GM21619 (cell line): Measurements from ENCODE around the gene TUBGCP3.

Experiments used
- ATAC-seq: cut with Tn5 transposase; IDR thresholded peaks from one replicate; pipeline ENCODE4 v1.9.1; 2021; ENCODE audit not compliant: unreplicated experiment

The TUBGCP3 gene

GRCh38 chr13:112455476-112456059, 132.4 kb downstream of the TUBGCP3 start:
- ATAC-seq, result no peak

DNA sequence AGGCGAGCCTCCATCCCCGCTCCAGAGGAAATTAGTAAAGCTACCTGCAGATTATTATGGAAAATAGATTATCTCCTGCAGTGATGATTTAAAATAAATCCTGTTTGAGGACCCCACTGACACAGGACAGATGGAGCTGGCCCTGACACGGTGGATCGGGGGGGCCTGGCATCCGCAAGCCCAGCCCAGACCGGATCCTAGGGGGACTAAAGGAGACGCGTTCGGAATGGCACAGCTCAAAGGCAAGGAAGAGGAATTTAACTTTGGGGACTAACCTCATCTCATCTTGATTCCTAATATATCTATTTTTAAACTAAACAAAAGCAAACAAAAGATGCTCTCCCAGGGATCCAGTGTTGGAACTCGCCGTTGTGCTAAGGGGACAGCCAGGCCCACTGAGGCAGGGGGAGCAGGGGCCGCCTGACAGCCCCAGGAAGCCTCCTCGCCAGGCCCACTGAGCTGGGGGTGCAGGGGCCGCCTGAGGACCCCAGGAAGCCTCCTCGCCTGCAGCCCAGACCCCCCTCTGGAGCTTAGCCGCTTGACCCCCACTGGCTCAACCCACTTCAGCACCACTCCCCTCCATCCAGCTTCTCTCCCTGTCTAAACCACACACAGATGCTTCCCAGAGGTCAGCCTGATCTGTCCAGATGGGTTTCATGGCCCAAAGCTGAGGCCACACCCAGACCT, 133.2 kb downstream of the TUBGCP3 start:
- no peak for ATAC-seq

GRCh38 chr13:112453874-112454647, 133.9 kb downstream of the TUBGCP3 start:
- no peak for ATAC-seq

GRCh38 chr13:112453207-112453829, 134.6 kb downstream of the TUBGCP3 start:
- ATAC-seq, result no peak

DNA sequence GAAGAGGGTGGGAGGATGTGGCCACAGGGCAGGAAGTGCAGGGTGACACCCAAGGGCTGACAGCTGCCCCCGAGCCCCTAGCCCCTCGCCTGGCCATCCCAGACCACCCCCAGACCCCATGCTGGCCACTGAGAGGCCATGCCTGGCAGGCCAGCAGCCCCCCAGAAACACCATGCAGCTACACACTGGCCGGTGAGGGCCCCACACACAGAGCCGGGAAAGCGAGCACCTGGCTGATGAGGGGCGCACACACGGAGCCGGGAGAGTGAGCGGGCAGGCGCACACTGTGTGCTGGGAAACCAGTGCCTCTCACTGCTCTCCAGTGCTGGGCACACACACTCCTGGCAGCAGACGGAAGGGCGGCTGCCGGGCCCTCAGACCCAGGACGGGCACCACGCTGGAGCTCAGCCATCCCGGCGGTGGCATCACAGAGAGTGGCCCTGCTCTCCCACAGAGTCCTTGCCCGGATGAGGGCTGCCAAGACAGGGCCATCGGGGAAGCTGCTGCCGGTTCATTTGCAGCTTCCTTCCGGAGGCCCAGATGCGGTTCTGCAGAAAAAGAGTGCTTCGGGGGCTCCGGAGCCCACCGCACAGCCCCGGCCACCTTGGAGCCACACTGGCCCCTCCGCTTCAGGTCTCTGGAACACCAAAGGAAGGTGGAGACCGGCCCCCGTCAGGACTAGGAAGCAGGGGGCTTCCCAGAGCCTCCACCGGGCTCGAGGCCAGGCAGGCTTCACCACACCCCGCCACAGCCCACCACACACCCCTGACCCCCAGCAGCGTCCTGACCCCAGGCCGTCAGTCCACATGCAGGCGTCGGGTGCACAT, 135.4 kb downstream of the TUBGCP3 start:
- no peak for ATAC-seq

DNA sequence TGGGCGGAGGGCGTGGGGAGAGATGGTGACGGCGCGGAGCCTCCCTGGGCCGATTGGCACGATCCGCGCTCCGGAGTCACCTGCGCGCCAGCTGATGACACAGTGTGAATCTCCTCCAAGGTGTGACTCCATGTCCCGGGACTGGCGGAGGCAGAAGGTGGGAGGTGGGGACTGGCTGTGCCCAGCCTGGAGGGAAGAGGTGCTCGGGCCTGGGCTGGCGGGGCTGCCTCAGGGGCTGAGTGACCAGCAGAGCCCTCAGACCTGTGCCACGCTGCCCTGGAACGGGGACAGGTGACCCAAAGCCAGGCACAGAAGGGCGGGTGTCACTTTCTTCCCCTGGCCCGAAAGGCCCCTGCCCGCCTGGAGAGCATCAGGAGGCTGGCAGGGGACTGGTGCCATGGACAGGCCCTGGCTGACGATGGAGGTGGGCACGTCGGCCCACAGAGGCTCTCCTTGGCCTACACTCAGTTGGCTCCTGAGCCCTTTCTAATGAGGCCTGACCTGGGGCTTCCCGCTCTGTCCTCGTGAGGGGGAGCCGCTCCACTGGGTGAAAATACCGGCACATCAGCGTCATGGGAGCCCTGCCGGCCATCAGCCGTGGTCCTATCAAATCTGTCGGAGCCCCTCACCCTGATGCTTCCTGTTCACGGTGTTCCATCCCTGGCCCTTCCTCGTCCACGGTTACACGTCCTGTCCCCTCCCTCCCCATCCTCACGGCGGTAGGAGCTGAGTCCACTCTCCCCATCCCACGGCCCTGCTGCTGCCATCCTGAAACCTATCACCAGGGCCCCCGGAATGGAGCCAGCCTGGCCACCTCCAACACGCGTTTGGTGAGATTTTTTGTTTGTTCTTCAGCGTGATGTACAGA, 136.2 kb downstream of the TUBGCP3 start:
- no peak for ATAC-seq

DNA sequence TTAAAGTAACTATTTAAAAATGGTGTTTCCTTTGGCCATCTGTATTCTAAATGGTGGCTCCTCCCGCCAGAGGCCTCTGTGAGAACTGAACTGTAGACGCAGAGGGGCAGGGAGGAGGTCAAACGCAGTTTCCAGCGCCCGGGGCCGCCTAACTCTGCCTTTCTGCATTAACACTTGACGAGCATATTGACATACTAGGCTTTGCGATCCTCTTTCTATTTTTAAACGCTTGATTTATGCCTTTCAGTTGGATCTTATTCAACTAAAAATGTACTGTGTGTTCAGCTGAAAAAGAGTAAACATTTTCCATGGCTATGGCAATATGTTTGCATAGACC, 137.1 kb downstream of the TUBGCP3 start:
- ATAC-seq, result no peak

DNA sequence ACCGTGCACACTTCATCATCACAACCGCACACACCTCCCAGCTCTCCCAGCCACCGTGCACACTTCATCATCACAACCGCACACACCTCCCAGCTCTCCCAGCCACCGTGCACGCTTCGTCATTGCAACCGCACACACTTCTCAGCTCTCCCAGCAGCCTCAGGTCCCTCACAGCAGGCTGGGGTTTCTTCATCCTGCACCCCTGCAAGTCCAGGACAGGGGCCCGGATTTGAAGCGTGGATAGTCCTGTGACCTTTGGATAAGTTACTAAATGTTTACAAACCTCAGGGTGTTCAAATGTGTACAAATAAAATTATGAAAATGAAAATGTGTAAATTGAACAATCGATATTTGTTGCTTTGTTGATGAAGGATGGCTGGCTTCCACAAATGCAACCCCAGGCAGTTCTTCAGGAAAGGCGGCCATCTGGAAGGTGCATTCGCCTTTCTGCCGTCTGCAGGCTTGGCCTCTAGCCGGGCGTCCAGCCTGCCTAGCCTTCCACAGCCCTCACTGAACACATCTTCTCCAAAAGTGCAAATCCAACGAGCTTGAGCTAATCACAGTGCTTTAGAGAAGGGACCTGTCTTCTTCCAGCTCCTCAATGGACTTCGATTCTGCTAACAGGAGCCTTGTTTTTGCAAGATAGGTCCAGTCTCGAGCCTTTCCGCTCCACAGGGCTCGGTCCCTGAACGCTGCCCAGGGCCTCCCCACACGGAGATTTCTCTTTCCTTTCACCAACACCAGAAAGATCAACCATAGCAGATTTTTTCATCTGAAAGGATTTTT, 137.6 kb downstream of the TUBGCP3 start:
- ATAC-seq, result no peak

GRCh38 chr13:112449545-112449930, 138.4 kb downstream of the TUBGCP3 start:
- ATAC-seq, result no peak

- ATAC-seq, result no peak
Observed at GRCh38 chr13:112448621-112449544, 139.1 kb downstream of the TUBGCP3 start.

GRCh38 chr13:112447761-112448603, 140.0 kb downstream of the TUBGCP3 start:
- ATAC-seq, result no peak

- no peak for ATAC-seq
Observed at GRCh38 chr13:112447306-112447705, 140.6 kb downstream of the TUBGCP3 start.

DNA sequence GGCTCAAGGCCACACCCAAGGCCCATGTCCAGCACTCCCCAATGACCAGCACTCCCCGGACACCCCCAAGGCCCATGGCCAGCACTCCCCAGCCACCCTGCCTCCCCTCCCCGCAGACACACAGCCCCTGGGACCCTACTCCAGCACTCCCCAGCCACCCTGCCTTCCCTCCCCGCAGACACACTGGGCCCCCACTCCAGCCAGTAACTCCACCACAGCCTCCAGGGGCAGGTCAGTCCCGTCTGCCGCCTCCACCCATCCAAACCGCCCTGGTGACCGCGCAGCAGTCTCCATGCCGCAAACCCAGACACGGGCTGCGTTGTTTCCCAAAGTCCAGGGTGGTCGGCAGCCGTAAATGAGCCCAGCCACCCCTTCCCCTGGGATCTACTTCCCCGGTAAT, 141.1 kb downstream of the TUBGCP3 start:
- no peak for ATAC-seq

- ATAC-seq, result no peak
Observed at GRCh38 chr13:112446347-112446861, 141.5 kb downstream of the TUBGCP3 start.

DNA sequence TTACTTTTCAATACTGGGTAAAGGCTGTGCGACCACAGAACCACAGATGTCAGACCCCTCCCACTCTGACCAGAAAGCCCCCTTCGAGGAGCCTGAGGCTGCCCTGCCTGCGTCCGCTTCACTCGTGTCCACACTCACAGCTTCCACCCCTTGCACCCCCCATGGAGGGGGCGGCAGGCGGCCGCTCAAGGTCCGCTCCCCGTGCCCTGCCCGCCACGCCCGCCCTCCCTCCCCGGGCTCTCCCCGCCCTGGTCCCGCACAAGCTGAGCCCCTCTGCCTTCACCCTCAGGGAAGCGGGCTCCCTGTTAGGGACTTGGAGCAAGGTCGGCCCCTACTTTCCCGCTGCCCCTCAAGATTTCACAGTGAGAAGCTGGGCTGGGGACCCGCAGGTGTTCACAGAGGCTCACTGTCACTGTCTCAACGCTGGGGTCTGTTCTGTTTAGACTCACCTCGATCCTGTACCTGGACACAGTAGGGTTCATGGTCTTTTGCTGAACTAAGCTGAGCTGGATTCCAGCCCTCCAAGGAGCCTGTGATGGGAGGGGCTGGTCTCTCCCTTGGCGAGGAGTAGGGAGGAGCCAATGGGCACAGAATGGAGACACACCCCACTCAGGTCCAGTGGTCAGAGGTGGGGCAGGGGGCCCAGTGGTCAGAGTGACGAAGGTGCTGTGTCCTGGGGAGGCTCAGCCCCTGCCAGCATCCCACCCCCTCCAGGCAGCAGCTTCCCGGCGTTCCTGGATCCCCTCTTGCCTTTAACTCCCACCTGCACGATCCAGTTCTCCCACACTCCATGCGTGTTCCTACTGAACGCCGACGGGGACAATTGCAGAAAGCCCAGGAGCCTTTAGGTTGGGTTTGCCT, 142.3 kb downstream of the TUBGCP3 start:
- no peak for ATAC-seq
